GM23248 (cell line): ENCODE results near the gene TRIM37.

Experiments used
- EZH2 ChIP-seq: fragments of 200-600 bp; sonication (generic); IDR thresholded peaks from 2 replicates; pipeline ENCODE4 v1.6.1; 2018; ENCODE audit warnings: antibody characterized with exemption, mild to moderate bottlenecking; ENCODE audit not compliant: insufficient read depth, poor library complexity, severe bottlenecking
- EZH2phosphoT487 ChIP-seq: fragments of 200-600 bp; sonication (generic); IDR thresholded peaks from 2 replicates; pipeline ENCODE4 v1.6.1; 2018; ENCODE audit warnings: antibody characterized with exemption, moderate library complexity, mild to moderate bottlenecking, low read depth; ENCODE audit not compliant: insufficient read depth

- no peak for TF ChIP-seq EZH2phosphoT487
- no peak for TF ChIP-seq EZH2
These were observed 68.7 kb downstream of the TRIM37 start for GRCh38 chr17:59037960-59038359.
